GM12801 (cell line): ENCODE measurements around the gene ISM1.

Source experiments
- TF ChIP-seq, protein P1 (sequence below): IDR thresholded peaks from one replicate; pipeline ENCODE4 v1.5.1; 2011; ENCODE audit warnings: control low read depth; ENCODE audit not compliant: insufficient read length; ENCODE audit errors: extremely low read depth

ISM1 gene

DNA sequence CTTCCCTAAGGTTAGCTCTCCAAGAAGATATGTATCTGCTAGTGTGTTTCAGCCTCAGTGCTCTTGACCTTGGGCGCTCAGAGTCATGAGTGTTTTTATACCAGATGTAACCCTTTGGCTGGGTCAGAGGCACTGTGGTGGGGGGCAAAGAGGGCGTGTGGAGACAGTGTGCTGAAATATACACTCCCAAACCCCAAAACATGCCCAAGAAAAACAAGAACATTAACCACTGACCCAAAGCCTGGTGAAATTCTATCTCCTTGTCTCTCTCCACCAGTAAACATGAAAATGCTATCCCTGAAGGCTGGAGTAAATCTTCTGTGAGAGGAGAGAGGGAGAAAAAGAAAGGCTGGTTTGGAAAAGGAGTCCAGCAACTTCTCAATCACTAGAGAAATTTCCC lies 47.9 kb downstream of the ISM1 start:
- TF ChIP-seq, protein P1, sequence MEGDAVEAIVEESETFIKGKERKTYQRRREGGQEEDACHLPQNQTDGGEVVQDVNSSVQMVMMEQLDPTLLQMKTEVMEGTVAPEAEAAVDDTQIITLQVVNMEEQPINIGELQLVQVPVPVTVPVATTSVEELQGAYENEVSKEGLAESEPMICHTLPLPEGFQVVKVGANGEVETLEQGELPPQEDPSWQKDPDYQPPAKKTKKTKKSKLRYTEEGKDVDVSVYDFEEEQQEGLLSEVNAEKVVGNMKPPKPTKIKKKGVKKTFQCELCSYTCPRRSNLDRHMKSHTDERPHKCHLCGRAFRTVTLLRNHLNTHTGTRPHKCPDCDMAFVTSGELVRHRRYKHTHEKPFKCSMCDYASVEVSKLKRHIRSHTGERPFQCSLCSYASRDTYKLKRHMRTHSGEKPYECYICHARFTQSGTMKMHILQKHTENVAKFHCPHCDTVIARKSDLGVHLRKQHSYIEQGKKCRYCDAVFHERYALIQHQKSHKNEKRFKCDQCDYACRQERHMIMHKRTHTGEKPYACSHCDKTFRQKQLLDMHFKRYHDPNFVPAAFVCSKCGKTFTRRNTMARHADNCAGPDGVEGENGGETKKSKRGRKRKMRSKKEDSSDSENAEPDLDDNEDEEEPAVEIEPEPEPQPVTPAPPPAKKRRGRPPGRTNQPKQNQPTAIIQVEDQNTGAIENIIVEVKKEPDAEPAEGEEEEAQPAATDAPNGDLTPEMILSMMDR: no peak

DNA sequence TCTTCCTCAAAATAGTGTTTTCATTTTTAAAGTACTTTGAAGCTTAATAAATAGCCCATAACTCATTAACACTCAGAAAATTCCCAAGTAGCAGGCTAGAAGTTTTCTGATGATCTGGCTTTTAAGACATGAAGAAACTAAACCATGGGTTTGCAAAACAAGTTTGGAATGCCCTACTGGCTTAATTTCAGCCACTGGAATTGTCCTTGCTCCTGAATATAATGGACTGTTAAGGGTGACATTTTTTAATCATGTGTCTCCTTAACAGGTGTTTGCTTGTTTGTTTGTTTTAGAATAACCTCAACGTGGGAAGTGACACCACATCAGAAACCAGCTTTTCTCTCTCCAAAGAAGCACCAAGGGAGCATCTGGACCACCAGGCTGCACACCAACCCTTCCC lies 49.1 kb downstream of the ISM1 start:
- TF ChIP-seq, protein P1: no peak

DNA sequence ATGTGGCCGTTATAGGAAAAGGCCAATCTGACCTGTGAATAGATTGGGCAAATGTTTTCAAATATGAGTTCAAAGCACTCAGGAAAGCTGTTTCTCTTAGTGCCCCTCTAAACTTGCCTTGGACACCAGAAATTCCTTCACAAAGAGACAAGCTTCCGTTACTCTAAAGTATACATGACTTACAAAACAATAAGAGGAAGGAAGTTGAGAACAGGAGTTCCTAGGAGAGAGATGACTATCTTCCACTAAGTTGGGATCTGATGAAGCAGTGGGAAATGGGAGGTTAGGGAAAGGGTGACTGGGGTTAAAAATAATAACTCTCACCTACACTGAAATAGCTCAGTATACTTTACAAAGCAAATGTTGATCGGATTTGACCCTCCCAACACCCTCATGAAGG lies 50.0 kb downstream of the ISM1 start:
- TF ChIP-seq, protein P1: no peak

DNA sequence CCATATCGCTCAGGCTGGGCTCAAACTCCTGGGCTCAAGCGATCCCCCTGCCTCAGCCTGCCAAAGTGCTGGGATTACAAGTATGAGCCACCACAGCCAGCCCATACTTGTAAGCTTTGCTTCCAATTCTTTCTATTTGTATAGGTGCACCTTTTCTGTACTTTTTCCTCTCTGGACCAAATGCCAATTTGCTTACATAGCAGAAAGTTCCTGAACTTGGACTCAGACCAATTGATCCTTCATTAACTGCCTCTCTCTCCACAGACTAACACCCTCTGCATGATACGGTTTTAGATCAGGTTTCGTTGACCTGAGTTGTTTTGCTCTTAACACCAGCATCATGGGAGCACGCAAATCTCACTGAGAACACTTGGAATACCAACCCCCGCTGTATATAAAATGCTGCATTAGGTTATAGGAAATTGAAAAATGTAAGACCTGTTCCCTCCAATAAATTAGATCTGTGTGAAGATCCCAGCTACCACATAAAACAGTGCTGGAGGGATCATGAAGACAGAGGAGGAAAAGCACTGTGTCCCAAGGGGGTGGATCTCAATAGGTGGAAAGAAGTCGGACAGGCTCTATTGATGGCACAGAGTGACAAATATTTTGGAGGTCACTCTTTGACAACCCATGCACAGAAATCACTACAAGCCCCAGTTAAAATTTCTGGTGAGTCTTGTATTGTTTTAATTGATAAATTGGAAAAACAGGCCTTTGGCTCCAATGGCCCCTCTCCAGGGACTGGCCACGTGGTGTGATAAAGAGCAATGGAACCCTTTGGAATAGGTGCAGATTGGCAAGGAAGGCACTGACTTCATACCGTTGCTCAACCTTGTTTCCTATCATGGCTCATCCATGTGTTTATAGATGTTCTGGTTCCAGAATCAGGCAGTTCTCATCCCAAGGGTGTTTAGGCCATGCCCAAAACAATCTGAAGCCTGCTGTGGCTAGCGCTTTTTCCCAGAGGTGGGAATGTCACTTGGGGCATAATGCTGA lies 51.2 kb downstream of the ISM1 start:
- TF ChIP-seq, protein P1: no peak

DNA sequence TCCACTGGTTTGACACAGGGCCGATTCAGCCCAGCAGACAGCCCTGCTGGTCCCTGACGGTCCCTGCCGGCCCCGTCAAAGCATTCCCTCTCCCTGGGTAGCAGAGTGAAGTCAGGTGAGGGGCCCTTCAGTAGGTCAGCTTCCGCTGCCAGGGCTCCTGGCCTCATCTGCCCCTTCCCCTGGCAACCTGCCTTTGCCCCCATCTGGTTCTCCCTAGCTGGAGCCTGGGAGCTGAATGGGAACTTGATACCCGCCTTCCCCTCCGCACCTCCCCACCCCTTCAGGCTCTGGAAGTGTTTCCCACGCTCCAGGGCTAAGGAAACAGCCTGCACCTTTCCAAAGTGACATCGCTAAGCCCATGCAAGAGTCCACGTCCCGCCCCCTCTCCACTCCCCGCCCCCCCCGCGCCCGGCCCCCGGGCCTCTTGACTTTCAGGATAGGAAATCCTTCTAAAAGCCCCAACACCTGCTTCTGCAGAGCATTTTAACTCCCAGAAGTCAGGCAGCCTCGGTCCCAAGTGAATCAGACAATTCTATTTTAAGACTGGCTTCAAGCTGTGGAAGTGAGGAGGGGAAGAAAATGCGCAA lies 53.3 kb downstream of the ISM1 start:
- TF ChIP-seq, protein P1: no peak

DNA sequence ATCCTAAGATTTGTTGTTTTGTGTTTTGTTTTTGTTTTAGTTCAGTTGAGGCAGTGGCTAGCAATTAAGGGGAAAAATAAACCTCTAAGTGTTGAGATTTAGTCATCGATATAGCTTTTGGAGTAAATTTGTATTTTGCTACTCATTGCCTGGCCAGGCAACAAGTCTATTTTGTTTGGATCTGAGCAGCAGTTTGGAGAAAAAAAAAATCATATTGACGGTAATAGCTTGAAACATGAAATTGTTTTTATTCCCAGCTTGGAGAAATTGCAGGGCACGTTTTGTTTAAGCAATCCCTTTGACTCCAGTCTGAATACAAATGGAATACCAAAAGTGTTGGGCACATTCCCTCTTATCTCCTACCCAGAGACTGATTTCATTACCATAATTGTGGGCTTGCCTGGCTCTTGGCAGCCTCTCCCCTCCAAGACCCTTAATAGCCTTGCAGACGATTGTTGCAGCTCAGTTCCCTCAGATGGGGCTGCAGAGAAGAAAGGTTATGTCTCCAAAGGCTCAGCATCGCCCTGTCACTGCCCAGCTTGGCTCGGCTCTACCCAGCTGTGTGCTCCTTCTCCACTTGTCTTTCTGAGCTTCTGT lies 56.0 kb downstream of the ISM1 start:
- TF ChIP-seq, protein P1: no peak

DNA sequence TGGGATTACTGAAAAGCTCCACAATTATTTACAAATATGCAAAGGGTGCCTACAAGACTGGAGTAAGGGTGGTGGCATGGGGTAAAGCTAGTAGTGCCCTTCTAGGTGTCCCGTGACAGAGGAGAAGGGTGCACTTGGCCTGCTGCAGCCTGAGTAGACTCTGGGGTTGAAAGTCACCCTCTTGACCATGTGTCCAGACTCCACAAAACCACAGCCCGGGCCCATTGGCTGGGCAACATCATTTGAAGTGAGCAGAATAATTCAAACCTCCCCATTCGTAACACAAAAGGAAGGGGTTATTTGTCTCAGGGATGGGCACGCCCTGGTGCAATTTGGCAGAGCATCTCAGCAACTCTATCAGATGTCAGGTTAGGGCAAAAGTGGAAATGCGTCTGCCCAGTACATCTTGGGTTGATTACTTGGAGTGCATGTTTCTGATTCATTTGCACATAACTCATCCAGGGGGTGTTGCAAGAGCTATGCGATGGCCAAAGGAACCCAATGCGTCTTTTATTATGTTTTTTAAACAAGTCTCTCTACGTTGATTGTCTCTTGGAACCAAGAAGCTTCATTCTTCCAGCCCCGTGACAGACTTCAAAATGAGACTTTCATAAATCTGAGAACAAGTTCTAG lies 56.7 kb downstream of the ISM1 start:
- TF ChIP-seq, protein P1: no peak
